Stomach (tissue), 9 donors: ENCODE results near the gene USP6NL. TPM values are rescaled to one million over a fixed set of nuclear protein-coding genes. Genes with fewer than 3 reads are reported as not detected.

Experiments used
- DNase-seq, 2 donors: peaks; one replicate each; pipeline versions ENCODE4 v3.0.0 to v3.0.0-alpha.2; 2013 to 2019
- H3K27ac ChIP-seq, 5 donors: fragments of 200-600 bp in 4 of 5; sonication (generic) in 4 of 5; one replicate each; pipeline ENCODE4 v1.5.1; 2013 to 2019; ENCODE audit warnings: mild to moderate bottlenecking in 1 of 5, moderate library complexity in 1 of 5
- H3K27me3 ChIP-seq, 3 donors: fragments of 200-600 bp; sonication (generic); one replicate each; pipeline ENCODE4 v1.5.1; 2017 to 2019; ENCODE audit warnings: mixed run types in 1 of 3
- H3K36me3 ChIP-seq, 4 donors: fragments of 200-600 bp; sonication (generic); 1 replicate in 3 of 4; 2 replicates in 1 of 4; pipeline ENCODE4 v1.5.1; 2016 to 2019
- H3K4me1 ChIP-seq, 4 donors: fragments of 200-600 bp; sonication (generic); one replicate each; pipeline ENCODE4 v1.5.1; 2016 to 2019
- H3K4me3 ChIP-seq, 4 donors: fragments of 200-600 bp; sonication (generic) in 3 of 4; one replicate each; pipeline ENCODE4 v1.5.1; 2016 to 2019; ENCODE audit warnings: mild to moderate bottlenecking in 1 of 4
- H3K9me3 ChIP-seq, 4 donors: fragments of 200-600 bp; sonication (generic); one replicate each; pipeline ENCODE4 v1.5.1; 2016 to 2019
- EP300 ChIP-seq: sonication (generic); formaldehyde crosslinking; IDR thresholded peaks from one replicate; pipeline ENCODE4 v1.6.1; 2017; ENCODE audit warnings: antibody characterized with exemption
- POLR2A ChIP-seq, 4 donors: fragments of 450-650 bp; IDR thresholded peaks; one replicate each; pipeline ENCODE4 v1.6.1; 2016; ENCODE audit warnings: antibody characterized with exemption in 4 of 4, control low read depth in 2 of 4, mild to moderate bottlenecking in 1 of 4, moderate library complexity in 1 of 4
- POLR2AphosphoS5 ChIP-seq, 3 donors: sonication (generic); formaldehyde crosslinking; IDR thresholded peaks; one replicate each; pipeline ENCODE4 v1.6.1; 2016; ENCODE audit warnings: antibody characterized with exemption in 3 of 3
- WGBS, 5 donors: extraction: QIAGEN DNeasy Blood & Tissue Kit in 3 of 5; methylation state at CpG; one replicate each; pipeline versions ENCODE4 v1.1.5 to v1.1.7; 2013 to 2018; 5-methylcytosine and 5-hydroxymethylcytosine counted together
- intact Hi-C: fragments of 100-400 bp; cut with DNase I; formaldehyde crosslinking; loops from one replicate; pipeline ENCODE4 v1.15.1; 2023; ENCODE audit warnings: low total_unique reads
- polyA plus RNA-seq, 3 donors: library from polyadenylated mRNA; stranded (reverse); fragments of 200-250 nt; gene quantifications; one replicate each; pipeline ENCODE4 v1.2.3, GENCODE V29; 2013
- total RNA-seq, 5 donors: library from RNA; depleted of rRNA; stranded (reverse); fragments of >200 nt; gene quantifications; one replicate each; pipeline versions ENCODE4 v1.1.0 to v1.2.3, GENCODE V29; 2014 to 2016
- TF ChIP-seq, protein P1 (sequence below), 7 experiments: fragments of 450-650 bp in 4 of 7; fragments of 200-600 bp in 3 of 7; sonication (generic) in 3 of 7; IDR thresholded peaks; one replicate each; pipeline ENCODE4 v1.5.1; 2016 to 2019; ENCODE audit warnings: antibody characterized with exemption in 7 of 7, control low read depth in 2 of 7, mild to moderate bottlenecking in 1 of 7
- donor health status: healthy with polysubstance abuse.
- donor health status: Bipolar disorder and iron deficiency.
- donor health status: healthy.

Gene USP6NL
- total and polyA plus RNA-seq, 8 donors: 4.7 to 31.5 (median 6.3) TPM

DNA sequence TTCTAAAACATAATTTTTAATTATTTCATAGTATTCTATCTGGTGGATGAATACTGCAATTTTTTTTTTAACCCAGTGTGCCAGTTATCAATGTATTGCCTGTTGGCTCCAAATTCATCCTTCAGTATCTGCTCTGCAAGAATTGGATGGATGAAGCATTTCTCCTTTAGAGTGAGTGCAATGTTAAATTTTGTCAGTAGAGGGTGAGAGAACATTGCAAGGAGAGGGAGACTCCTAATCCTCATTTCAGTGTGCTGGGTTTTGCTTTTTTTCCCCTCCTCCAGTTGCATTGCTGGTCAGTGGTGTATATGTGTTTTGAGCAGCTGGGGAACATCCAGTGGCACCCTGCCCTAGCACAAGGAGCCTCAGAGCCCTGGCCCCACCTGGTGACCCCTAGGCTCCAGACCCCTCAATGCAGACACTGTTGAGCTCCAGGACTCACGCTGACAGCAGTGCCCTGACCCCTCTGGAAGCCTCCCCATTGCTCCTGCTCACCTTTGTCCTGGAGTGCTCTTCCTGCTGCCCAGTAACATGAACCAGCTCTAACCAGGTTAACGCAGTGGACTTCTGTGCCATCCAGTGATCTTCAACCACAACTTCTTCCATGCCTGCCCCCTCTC lies 199.4 kb downstream of the USP6NL start:
- DNase-seq: no peak
- Histone ChIP-seq H3K36me3 (no peaks in the 10 kb centered on the region), H3K9me3 (peaks cover 0 to 21% (median 17%) of the 10 kb centered on the region in 4 donors), H3K27ac (no peak overlapping the region), H3K27me3 (no peaks in the 10 kb centered on the region), H3K4me1 (no peaks in the 10 kb centered on the region), H3K4me3 (no peak overlapping the region)
- 77 to 90% (median 89%) methylated on average over 2 of the region's 2 CpGs for WGBS, 5 donors
- TF ChIP-seq EP300 (no peak), POLR2A (IDR thresholded peaks at IDR 0.05) (no peak), POLR2AphosphoS5 (IDR thresholded peaks at IDR 0.05) (no peak)
- TF ChIP-seq, protein P1, sequence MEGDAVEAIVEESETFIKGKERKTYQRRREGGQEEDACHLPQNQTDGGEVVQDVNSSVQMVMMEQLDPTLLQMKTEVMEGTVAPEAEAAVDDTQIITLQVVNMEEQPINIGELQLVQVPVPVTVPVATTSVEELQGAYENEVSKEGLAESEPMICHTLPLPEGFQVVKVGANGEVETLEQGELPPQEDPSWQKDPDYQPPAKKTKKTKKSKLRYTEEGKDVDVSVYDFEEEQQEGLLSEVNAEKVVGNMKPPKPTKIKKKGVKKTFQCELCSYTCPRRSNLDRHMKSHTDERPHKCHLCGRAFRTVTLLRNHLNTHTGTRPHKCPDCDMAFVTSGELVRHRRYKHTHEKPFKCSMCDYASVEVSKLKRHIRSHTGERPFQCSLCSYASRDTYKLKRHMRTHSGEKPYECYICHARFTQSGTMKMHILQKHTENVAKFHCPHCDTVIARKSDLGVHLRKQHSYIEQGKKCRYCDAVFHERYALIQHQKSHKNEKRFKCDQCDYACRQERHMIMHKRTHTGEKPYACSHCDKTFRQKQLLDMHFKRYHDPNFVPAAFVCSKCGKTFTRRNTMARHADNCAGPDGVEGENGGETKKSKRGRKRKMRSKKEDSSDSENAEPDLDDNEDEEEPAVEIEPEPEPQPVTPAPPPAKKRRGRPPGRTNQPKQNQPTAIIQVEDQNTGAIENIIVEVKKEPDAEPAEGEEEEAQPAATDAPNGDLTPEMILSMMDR (IDR thresholded peaks at IDR 0.05): no peak
- intact Hi-C loops: no loop called here

DNA sequence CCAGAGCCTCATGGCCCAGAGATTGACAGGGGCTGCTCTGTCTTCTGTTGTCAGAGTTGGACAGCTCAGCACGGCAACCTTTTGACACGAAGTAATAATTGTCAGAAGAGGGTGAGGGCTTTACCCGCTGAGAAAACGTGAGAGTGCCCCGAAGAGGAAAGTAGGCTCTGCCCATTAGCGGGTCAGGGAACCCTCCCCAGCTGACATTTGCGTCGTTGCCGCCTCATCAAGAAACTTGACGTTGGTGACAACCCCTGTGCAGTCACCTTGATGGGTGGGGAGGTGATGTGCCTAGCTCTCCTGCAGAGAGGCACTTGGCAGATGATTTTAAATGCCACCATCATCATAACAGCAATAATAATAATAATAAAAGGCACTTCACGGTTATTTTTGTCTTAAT lies 202.1 kb downstream of the USP6NL start:
- H3K27ac ChIP-seq: no peak overlapping the region
- intact Hi-C loops: no loop called here
- DNase-seq: no peak
- WGBS, 5 donors: 65 to 72% (median 70%) methylated on average over 11 of the region's 11 CpGs
- H3K27me3 ChIP-seq: no peaks in the 10 kb centered on the region
- H3K36me3 ChIP-seq: no peaks in the 10 kb centered on the region
- H3K4me3 ChIP-seq: no peak overlapping the region
- no peaks in the 10 kb centered on the region for H3K4me1 ChIP-seq
- peaks cover 0 to 21% (median 17%) of the 10 kb centered on the region in 4 donors for H3K9me3 ChIP-seq
- TF ChIP-seq EP300: no peak
- TF ChIP-seq, protein P1 (IDR thresholded peaks at IDR 0.05): no peak
- no peak for TF ChIP-seq POLR2AphosphoS5 (IDR thresholded peaks at IDR 0.05)
- no peak for TF ChIP-seq POLR2A (IDR thresholded peaks at IDR 0.05)

DNA sequence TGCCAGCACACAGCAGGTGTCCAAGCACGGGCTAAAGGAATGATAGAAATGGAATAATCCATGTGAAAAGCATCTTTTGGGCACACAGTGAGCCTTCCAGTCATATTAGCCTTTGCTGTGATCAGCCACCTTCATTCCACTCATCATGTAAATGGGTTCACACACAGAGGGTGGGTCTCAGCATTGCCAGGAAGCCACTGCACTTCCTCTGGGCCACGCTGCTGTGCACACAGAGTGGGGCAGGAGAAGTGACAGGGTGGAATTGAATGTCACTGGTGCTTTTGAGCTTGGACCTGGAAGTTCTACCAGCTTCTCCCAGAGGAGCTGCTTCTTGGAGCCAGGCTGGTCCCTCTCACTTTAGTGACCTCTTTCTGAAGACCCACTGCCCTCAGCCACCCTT lies 203.5 kb downstream of the USP6NL start:
- no peak for DNase-seq

DNA sequence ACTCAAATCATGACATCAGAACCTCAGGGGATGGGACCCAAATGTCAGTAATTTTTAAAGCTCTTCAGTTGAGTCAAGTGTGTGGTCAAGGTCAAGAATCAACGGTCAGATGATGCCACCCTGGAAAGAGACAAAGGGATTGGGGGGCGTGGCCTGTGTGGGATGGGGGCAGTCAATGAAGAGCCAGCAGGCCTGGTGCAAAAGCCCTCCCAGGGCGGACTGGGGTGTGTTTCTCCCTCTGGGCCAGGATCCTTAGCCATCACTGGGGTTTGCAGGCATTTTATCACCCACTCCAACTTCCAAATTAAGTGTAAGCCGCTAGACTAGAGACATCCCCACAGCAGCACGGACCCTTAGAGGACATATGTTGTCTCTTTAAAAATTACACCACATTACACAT lies 204.7 kb downstream of the USP6NL start:
- 68 to 78% (median 78%) methylated on average over 5 of the region's 5 CpGs for WGBS, 5 donors
- no peak overlapping the region for H3K27ac ChIP-seq
- DNase-seq: no peak
- H3K36me3 ChIP-seq: no peaks in the 10 kb centered on the region
- TF ChIP-seq, protein P1 (IDR thresholded peaks at IDR 0.05): no peak
- TF ChIP-seq EP300 (no peak), POLR2AphosphoS5 (IDR thresholded peaks at IDR 0.05) (no peak), POLR2A (IDR thresholded peaks at IDR 0.05) (no peak)
- intact Hi-C loops: no loop called here
- no peaks in the 10 kb centered on the region for H3K27me3 ChIP-seq
- H3K4me3 ChIP-seq: no peak overlapping the region
- H3K4me1 ChIP-seq: no peaks in the 10 kb centered on the region
- peaks cover 0 to 8% (median under 1%) of the 10 kb centered on the region in 4 donors for H3K9me3 ChIP-seq

More for the DNA sequence above, 203.5 kb downstream of the USP6NL start:
- Histone ChIP-seq H3K36me3 (no peaks in the 10 kb centered on the region), H3K27ac (no peak overlapping the region), H3K27me3 (no peaks in the 10 kb centered on the region), H3K4me1 (no peaks in the 10 kb centered on the region), H3K4me3 (no peak overlapping the region), H3K9me3 (peaks cover 0 to 20% (median 12%) of the 10 kb centered on the region in 4 donors)
- 51 to 69% (median 63%) methylated on average over 2 of the region's 2 CpGs for whole genome bisulfite sequencing, 5 donors
- TF ChIP-seq, protein P1 (IDR thresholded peaks at IDR 0.05): no peak
- TF ChIP-seq POLR2AphosphoS5 (IDR thresholded peaks at IDR 0.05) (no peak), POLR2A (IDR thresholded peaks at IDR 0.05) (no peak), EP300 (no peak)
- intact Hi-C loops: no loop called here
